IPS-20b (cell line): ENCODE measurements around the gene ZNG1B.
"Not testable (repeated sequence)": the region's sequence is repeated elsewhere in the genome, so short reads cannot be mapped to it uniquely, and the experiment has no call there.

Experiments
- H3K27ac ChIP-seq: one replicate; pipeline ENCODE4 v1.5.1; 2013; ENCODE audit warnings: low read length
- H3K27me3 ChIP-seq: 2 replicates; pipeline ENCODE4 v1.6.1; 2013; ENCODE audit warnings: mild to moderate bottlenecking, low read length, inconsistent platforms; ENCODE audit not compliant: insufficient read depth
- H3K36me3 ChIP-seq: 2 replicates; pipeline ENCODE4 v1.6.1; 2013; ENCODE audit warnings: low read depth, mild to moderate bottlenecking, inconsistent platforms, low read length, moderate library complexity; ENCODE audit not compliant: insufficient read depth
- H3K4me1 ChIP-seq: 2 replicates; pipeline ENCODE4 v1.6.1; 2013; ENCODE audit warnings: mild to moderate bottlenecking, control low read depth, inconsistent platforms, low read length, moderate library complexity; ENCODE audit not compliant: insufficient read depth
- H3K4me3 ChIP-seq: 2 replicates; pipeline ENCODE4 v1.5.1; 2013; ENCODE audit warnings: mild to moderate bottlenecking, low read length, inconsistent platforms
- H3K9ac ChIP-seq: 2 replicates; pipeline ENCODE4 v1.6.1; 2013; ENCODE audit warnings: low read depth, mild to moderate bottlenecking, inconsistent platforms, low read length, moderate library complexity
- H3K9me3 ChIP-seq: 2 replicates; pipeline ENCODE4 v1.6.1; 2013; ENCODE audit warnings: mild to moderate bottlenecking, low read depth, low read length, inconsistent platforms; ENCODE audit not compliant: insufficient read depth

Gene ZNG1B

DNA sequence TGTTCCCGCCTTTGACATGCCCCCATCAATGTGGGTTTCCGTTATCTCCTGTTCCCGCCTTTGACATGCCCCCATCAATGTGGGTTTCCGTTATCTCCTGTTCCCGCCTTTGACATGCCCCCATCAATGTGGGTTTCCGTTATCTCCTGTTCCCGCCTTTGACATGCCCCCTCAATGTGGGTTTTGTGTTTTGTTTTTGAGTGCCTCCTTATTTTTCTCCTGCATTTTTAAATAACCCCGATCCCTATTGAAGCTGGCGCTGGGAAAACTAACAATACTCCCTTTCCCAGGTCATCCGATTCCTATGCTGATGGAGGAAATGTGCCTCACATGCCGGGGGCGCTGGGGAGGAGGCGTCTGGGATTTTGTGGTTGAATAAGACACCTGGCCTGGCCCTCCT lies 59.0 kb downstream of the ZNG1B start:
- H3K27ac ChIP-seq, H3K36me3 ChIP-seq, H3K4me3 ChIP-seq, H3K9me3 ChIP-seq, H3K4me1 ChIP-seq, H3K9ac ChIP-seq: not testable (repeated sequence)
- H3K27me3 ChIP-seq = peaks cover 46% of the 10 kb centered on the region

DNA sequence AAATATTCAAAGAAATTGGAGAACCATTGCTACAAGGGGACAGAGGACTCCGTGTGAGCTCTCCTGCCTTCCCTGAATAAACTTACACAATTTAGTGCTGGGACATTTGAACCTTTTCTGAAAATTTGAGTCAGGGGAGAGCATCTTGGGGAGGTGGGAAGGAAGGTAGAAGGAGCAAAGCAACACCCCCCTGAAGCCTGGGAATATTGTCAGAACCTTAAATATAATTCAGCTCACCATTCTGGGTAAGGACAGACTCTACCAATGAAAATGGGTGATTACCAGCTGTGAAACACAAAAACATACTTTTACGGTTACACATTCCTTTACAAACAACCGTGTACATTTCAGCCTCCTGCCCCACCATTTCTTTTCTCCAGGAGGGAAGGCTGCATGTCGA lies 60.9 kb downstream of the ZNG1B start, which contains the start of gene FOXD4L1:
Gene FOXD4L1 (plus strand): TSS at position 301 of the 400 bp plus-strand sequence. CDS start 592 bp downstream, outside the sequence.
- not testable (repeated sequence) for H3K27ac ChIP-seq, H3K36me3 ChIP-seq, H3K9ac ChIP-seq, H3K9me3 ChIP-seq, H3K4me3 ChIP-seq, H3K4me1 ChIP-seq
- peaks cover 64% of the 10 kb centered on the region for H3K27me3 ChIP-seq

DNA sequence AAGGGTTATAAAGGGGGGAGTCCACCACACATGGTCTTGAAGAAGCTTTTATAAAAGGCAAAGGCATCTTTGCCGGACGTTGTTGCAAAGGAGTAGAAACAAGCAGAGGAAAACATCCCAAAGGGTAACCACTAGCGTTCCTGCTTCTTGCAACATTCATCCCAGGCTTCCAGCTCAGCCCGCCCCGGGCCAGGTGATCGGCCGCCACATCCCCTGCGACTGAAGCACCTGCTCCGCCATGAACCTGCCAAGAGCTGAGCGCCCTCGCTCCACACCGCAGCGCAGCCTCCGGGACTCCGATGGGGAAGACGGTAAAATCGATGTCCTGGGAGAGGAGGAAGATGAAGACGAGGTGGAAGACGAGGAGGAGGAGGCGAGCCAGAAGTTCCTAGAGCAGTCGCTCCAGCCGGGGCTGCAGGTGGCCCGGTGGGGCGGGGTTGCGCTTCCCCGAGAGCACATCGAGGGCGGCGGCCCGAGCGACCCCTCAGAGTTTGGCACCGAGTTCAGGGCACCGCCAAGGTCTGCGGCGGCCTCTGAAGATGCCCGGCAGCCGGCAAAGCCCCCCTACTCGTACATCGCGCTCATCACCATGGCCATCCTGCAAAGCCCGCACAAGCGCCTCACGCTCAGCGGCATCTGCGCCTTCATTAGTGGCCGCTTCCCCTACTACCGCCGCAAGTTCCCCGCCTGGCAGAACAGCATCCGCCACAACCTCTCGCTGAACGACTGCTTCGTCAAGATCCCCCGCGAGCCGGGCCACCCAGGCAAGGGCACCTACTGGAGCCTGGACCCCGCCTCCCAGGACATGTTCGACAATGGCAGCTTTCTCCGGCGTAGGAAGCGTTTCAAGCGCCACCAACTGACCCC lies 61.8 kb downstream of the ZNG1B start:
- not testable (repeated sequence) for H3K4me1 ChIP-seq, H3K9me3 ChIP-seq, H3K9ac ChIP-seq, H3K4me3 ChIP-seq, H3K36me3 ChIP-seq, H3K27ac ChIP-seq
- peaks cover 73% of the 10 kb centered on the region for H3K27me3 ChIP-seq

DNA sequence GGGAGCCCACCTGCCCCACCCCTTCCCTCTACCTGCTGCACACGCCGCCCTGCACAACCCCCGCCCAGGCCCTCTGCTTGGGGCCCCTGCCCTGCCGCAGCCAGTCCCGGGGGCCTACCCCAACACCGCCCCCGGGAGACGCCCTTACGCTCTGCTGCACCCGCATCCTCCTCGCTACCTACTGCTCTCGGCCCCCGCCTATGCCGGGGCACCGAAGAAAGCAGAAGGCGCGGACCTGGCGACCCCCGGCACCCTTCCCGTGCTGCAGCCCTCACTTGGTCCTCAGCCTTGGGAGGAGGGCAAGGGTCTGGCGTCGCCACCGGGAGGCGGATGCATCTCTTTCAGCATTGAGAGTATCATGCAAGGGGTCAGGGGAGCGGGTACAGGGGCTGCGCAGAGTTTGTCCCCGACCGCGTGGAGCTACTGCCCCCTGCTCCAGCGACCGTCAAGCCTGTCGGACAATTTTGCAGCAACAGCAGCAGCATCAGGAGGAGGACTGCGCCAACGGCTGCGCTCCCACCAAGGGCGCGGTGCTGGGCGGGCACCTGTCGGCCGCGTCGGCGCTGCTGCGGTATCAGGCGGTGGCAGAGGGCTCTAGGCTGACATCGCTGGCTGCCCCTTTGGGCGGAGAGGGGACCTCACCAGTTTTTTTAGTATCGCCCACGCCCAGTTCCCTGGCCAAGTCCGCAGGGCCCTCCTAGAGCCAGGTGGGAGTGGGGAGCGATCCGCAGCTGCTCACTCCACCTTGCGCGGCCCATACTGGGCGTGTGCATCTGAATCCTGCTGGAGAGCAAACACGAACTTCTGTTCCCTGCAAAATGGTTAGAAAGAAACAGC lies 62.6 kb downstream of the ZNG1B start:
- not testable (repeated sequence) for H3K27ac ChIP-seq, H3K4me3 ChIP-seq, H3K9ac ChIP-seq, H3K36me3 ChIP-seq, H3K9me3 ChIP-seq, H3K4me1 ChIP-seq
- H3K27me3 ChIP-seq = peaks cover 79% of the 10 kb centered on the region

DNA sequence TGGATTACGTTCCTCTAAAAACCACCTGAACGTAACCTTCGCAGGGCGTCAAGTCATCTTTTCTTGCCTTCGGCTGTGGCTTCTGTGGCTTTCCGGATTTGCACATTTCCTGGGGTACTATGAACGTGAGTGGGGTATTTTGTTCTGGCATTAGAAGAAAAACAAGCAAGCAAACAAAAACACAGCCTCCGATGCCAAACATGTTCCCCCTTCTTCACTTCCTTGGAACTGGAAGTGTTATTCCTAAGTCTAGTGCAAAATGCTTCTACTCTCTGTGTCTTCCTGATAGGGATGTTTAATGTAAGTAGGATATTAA lies 63.2 kb downstream of the ZNG1B start:
- not testable (repeated sequence) for H3K4me3 ChIP-seq, H3K4me1 ChIP-seq, H3K9ac ChIP-seq, H3K36me3 ChIP-seq, H3K27ac ChIP-seq, H3K9me3 ChIP-seq
- peaks cover 85% of the 10 kb centered on the region for H3K27me3 ChIP-seq

DNA sequence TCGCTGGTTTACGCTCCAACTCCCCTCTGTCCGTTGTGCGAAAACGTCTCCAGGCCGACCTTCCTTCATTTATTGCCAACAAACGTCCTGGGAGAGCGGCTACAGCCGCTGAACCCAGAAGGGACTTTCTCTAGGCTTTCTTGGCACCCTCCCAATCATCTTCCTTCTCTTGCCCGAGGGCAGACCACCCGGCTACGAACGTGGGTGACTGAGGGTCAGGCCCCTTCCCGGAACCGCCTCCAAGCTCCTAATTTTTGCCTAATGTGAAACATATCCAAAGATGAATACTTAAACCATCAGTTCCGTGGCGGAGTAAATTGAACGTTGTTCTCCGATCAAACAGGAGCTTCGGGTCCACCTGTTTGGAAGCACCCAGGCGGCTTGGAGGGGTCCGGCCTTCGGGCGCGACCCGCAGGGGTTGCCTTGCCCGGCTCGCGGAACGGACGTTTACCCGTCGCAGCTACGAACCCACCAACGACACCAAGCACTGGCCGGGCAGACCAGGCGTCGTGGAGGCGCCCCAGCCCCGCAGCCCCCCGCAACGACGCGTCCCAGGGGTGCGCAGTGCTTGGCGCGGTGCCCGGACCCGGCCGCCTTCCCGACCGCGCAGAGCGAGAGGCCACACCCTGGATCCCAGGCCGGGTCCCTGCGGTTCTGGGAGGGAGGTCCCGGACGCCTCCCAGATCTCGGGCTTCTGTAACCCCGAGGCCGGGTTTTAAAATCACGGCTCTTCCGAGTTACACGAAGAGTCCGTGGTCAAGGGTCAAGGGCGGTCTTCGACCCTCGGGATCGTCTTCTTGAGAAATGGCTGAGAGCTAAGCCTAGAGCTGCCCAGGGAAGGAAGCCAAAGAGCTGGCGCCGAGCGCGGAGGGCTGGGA lies 65.0 kb downstream of the ZNG1B start:
- Histone ChIP-seq H3K4me3 (peak overlapping the region; percentile 47; the same call in 1 of the 2 replicates), H3K27me3 (peaks cover 95% of the 10 kb centered on the region)
- H3K27ac ChIP-seq, H3K9me3 ChIP-seq, H3K36me3 ChIP-seq, H3K9ac ChIP-seq, H3K4me1 ChIP-seq: not testable (repeated sequence)

DNA sequence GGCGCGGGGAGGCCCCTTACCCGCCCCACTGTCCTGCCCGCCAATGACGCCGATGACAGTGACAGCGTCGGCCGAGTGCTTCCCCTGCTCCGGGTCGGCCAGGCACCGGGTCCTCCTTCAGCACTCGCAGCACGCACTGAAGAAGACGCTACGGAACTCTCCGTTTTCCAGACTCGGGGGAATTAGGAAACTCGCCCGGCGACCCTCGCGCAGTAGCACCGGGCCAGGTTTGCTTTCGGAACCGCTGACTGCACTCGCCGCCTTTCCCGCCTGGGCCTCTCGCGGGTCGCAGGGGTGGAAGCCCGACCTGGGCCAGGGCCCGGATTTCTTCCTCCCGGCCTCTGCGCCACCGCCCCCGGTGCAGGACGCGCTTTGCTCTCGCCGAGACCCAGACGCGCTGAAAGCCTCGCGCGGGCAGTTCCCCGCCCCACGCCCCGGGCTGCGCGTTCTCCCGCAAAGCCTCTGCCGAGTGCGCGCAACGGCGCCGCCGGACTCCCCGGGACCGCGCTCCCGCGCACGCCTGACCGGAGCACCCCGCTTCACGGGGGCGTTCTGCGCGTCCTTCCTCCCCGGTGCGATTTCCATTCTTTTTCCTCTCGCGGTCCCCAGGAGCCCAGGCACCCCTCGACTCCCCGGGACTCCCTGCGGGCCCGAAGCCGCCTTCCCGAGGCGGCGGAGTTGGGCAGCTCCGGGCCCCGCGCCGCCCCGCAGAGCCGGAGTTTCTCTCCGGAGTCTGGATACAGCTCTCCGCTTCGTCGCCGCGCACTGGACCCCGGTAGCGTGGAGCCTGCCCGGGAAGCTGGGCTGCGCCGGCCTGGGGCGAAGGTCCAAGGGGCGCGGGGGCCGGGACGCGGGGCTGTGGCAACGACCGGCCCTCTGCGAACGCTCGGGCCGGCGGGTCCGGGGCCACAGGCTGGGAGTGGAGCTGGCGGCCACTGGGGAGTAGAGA lies 65.9 kb downstream of the ZNG1B start:
- H3K4me3 ChIP-seq = peak overlapping the region; percentile 47; the same call in 1 of the 2 replicates
- not testable (repeated sequence) for H3K9ac ChIP-seq, H3K4me1 ChIP-seq, H3K9me3 ChIP-seq, H3K27ac ChIP-seq, H3K36me3 ChIP-seq
- H3K27me3 ChIP-seq = peaks cover 95% of the 10 kb centered on the region

DNA sequence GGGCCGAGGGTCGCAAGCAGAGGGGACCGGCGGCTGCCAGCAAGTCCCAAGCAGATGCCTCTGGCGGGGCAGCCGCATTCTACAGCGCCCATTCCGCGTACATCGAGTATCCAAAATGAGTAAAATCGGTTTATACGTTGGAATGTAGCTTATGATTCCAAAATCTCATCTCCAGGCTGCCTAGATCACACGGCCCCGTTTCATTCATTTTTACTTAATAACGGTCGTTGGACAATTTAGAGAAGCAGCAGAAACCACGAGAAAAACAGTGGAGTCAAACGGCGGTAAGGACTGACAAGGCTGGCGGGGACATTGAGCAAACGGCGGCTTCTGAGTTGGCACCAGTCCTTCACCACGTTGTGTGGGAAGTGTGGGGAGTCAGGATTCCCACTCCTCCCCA lies 66.6 kb downstream of the ZNG1B start:
- H3K4me3 ChIP-seq, H3K4me1 ChIP-seq, H3K27ac ChIP-seq, H3K36me3 ChIP-seq, H3K9me3 ChIP-seq, H3K9ac ChIP-seq: not testable (repeated sequence)
- peaks cover 95% of the 10 kb centered on the region for H3K27me3 ChIP-seq

DNA sequence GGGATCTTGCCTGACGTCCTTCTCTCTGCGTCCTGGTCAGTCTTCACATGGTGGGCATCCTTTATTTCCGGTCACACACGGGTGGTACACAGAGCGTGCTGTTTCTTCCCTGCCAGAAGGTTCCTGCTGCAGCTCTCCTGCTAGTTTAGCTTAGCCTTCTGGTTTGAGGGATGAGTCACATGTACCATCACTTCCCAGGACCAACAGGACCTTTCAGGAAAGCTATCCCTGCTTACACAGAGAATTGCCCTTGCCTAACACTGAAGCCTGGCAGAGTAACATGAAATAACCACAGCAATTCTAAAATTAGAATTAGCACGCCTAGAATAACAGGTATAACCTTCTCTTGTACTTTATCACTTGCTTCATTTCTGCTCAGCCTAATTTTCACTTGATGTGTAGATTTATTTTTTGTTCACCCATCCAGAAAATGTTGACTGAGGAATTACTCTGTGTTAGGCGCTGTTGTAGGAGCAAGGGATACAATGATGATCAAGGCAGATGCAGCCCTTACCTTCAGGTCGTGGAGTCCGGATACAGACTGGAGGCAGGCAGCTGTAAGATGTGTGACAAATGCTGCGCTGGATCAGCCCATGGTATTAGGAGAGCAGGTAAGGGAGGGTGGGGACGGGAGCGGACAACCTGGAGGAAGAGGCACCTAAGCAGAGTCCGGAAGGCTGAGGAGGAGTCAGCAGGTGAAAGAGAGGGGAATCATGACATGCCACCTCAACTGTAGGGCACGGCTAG lies 70.1 kb downstream of the ZNG1B start:
- not testable (repeated sequence) for H3K36me3 ChIP-seq, H3K9ac ChIP-seq, H3K4me1 ChIP-seq, H3K9me3 ChIP-seq, H3K27ac ChIP-seq, H3K4me3 ChIP-seq
- peaks cover 71% of the 10 kb centered on the region for H3K27me3 ChIP-seq

DNA sequence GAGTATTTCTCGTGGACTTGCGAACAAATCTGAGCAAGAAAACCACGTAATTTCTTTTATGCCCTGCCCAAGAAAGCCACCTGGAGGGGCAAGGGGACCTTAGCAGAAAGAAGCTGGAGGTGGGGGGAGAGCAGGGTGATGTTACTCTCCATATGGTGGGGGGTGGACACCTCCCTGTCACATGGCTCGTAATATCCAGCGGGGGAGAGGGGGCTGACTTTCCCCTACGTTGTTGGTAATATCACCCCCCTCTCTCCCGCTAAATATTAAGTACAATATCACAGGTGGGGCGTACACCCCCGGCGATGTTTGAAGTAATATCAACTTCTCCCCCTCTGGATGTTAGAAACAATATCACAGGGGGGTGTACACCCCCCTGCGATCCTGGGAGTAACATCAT lies 70.7 kb downstream of the ZNG1B start:
- not testable (repeated sequence) for H3K9ac ChIP-seq, H3K27ac ChIP-seq, H3K4me3 ChIP-seq, H3K4me1 ChIP-seq, H3K36me3 ChIP-seq, H3K9me3 ChIP-seq
- H3K27me3 ChIP-seq = peaks cover 65% of the 10 kb centered on the region
